Neural progenitor cell (in vitro differentiated cells): ENCODE data around the gene DYNC1LI1.

ENCODE experiments used
- EZH2 ChIP-seq: fragments of 200-600 bp; sonication (generic); IDR thresholded peaks from 2 replicates; pipeline ENCODE4 v1.6.1; 2017; ENCODE audit warnings: antibody characterized with exemption, mild to moderate bottlenecking, moderate library complexity
- TF ChIP-seq, protein P1 (sequence below): fragments of 200-600 bp; sonication (generic); IDR thresholded peaks from 2 replicates; pipeline ENCODE4 v1.5.1; 2017; ENCODE audit warnings: antibody characterized with exemption, mild to moderate bottlenecking

DNA sequence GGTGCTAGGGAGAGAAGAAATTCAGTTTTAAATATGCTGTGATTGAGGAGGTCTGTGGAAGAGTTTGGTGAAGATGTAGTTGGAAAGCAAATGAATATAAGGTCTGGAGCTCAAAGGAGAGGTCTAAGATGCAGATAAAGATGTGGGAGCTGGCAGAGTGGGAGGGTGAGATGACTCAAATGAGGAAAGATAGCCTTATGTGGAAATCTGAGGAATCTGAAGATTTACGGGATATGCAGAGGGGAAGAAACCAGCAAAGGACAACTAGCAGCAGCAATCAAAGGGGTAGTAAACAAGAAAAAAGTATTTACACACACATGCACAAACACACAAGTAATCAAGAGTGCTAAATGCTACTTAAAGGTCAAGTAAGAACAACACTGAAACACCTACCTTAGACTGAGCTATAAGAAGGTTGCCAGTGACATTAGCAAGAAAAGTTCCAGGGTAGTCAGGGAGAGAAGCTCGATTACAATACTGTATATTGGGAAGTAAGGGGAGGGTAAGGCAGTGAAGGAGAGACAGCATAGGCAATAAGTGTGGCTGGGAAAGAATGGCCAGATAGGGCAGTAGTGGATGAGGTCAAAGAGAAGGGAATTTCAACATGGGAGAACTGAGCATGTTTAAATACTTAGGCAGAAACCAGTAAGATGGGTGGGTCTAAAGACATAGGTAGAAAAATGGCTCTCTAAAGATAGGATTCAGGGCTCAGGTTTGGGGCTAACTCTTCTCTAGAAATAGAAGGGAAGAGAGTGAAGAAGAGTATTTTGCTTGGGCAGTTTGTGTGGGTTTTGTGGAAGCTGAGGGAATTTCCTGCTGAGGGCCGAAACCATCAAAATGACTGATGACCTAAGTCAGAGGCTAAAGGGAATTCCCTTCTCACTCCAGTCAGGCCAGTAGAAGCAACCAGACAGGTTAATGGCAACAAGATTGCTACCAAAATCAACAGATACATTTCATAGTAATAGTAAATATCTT lies 76.9 kb downstream of the DYNC1LI1 start:
- TF ChIP-seq, protein P1, sequence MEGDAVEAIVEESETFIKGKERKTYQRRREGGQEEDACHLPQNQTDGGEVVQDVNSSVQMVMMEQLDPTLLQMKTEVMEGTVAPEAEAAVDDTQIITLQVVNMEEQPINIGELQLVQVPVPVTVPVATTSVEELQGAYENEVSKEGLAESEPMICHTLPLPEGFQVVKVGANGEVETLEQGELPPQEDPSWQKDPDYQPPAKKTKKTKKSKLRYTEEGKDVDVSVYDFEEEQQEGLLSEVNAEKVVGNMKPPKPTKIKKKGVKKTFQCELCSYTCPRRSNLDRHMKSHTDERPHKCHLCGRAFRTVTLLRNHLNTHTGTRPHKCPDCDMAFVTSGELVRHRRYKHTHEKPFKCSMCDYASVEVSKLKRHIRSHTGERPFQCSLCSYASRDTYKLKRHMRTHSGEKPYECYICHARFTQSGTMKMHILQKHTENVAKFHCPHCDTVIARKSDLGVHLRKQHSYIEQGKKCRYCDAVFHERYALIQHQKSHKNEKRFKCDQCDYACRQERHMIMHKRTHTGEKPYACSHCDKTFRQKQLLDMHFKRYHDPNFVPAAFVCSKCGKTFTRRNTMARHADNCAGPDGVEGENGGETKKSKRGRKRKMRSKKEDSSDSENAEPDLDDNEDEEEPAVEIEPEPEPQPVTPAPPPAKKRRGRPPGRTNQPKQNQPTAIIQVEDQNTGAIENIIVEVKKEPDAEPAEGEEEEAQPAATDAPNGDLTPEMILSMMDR: no peak
- no peak for TF ChIP-seq EZH2
